Cardiac fibroblast (primary cell): ENCODE results near the gene GAR1.
"Not testable (repeated sequence)": the region's sequence is repeated elsewhere in the genome, so short reads cannot be mapped to it uniquely, and the experiment has no call there.

Experiments
- DNase-seq, 2 donors: peaks; one replicate each; pipeline versions ENCODE4 v3.0.0 to v3.0.0-alpha.2; 2010; ENCODE audit warnings: low read depth in 2 of 2
- H3K4me3 ChIP-seq, 2 donors: replicated peaks in 1 of 2; 1 replicate in 1 of 2; 2 replicates in 1 of 2; pipeline ENCODE4 v1.5.1; 2011; ENCODE audit warnings: low read depth in 2 of 2, low read length in 2 of 2, mild to moderate bottlenecking in 2 of 2, moderate library complexity in 1 of 2
- TF ChIP-seq, protein P1 (sequence below): IDR thresholded peaks from one replicate; pipeline ENCODE4 v1.5.1; 2011; ENCODE audit warnings: low read depth, mild to moderate bottlenecking, low read length, inconsistent platforms

GAR1 gene

GRCh38 chr4:109836985-109837384 lies 21.4 kb downstream of the GAR1 start:
- H3K4me3 ChIP-seq: no peak overlapping the region
- TF ChIP-seq, protein P1, sequence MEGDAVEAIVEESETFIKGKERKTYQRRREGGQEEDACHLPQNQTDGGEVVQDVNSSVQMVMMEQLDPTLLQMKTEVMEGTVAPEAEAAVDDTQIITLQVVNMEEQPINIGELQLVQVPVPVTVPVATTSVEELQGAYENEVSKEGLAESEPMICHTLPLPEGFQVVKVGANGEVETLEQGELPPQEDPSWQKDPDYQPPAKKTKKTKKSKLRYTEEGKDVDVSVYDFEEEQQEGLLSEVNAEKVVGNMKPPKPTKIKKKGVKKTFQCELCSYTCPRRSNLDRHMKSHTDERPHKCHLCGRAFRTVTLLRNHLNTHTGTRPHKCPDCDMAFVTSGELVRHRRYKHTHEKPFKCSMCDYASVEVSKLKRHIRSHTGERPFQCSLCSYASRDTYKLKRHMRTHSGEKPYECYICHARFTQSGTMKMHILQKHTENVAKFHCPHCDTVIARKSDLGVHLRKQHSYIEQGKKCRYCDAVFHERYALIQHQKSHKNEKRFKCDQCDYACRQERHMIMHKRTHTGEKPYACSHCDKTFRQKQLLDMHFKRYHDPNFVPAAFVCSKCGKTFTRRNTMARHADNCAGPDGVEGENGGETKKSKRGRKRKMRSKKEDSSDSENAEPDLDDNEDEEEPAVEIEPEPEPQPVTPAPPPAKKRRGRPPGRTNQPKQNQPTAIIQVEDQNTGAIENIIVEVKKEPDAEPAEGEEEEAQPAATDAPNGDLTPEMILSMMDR: no peak
- DNase-seq: no peak

GRCh38 chr4:109846395-109847098 lies 31.0 kb downstream of the GAR1 start:
- peak in 1 of 2 donors; percentile 12 for DNase-seq
- H3K4me3 ChIP-seq: no peak overlapping the region
- TF ChIP-seq, protein P1: no peak

GRCh38 chr4:109847896-109848442 lies 32.4 kb downstream of the GAR1 start, which contains the start of gene LRIT3:
Gene LRIT3 (plus strand): TSS chr4:109848107. CDS start chr4:109848202, 95 bp downstream.
- H3K4me3 ChIP-seq: no peak within 1 kb of the TSS
- TF ChIP-seq, protein P1: no peak
- no peak for DNase-seq

DNA sequence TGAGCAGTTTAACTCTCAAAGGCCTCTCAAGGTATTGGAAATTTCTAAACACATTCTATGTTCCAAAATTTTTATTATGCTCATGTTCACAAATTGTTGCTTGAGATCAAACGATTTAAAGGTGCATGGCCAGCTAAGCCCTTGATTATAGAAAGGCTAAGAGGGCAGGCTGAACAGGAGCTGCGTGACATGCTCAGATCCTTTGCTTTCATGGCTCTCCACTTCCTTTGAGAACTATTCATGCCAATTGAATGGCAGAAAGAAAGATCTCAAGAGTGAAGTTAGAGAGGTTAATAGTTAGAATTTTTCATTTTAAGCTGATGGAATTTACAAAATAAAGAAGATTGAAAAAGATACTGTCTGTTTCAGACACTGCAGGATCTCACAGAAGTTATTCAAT lies 32.9 kb downstream of the GAR1 start:
- TF ChIP-seq, protein P1: no peak
- no peak overlapping the region for H3K4me3 ChIP-seq
- no peak for DNase-seq

DNA sequence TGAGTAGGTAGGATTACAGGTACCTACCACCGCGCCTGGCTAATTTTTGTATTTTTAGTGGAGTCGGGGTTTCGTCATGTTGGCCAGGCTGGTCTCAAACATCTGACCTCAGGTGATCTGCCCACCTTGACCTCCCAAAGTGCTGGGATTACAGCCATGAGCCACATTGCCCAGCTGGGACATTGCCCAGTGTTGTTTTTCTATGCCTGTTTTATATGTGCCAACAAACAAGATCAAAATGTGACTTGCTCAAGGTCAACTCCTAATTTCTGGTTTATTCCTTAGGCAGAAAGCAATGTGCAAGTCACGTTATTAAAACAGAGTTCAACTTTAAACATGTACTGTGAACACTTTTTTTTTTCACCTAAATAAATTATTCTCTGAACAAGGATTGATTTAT lies 35.0 kb downstream of the GAR1 start:
- no peak for DNase-seq
- H3K4me3 ChIP-seq: no peak overlapping the region
- TF ChIP-seq, protein P1: no peak

DNA sequence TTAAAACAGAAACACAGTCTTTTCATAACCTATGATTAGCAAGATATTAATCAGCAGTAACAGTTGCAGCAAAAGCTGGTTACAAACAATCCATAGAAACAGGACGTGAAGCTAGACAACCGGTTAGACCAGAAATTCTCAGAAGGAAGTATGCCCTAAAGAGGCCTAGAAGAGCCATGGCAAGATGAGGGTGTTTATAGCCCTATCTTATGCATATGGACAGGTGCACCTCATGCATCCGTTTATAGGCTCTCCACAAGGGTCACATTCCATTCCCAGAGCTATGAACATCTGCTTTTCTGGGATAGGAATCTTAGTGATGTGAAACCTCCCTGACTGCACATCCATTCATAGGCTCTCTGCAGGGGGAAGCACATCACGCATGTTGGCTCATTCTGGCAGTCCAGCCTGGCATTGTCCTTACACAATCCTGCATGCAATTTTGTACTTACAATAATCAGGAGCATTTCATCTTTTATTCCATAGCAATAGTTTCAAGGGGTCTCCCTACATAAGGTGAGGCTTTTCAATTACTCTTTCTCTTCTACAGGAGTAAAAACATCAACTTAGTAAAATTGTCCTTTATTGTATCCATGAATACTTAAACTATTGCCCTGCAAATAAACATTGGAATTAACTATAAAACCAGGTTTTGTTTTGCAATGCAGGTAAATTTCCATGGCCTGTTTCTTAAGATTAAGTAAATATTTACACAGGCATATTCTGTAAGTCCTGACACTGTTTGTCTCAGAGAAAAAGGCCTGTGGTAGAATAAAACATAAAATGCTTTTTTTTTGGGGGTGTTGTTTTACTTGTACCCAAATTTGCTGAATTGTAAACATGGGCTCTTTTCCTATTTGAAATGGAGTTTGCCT lies 44.1 kb downstream of the GAR1 start:
- not testable (repeated sequence) for DNase-seq, H3K4me3 ChIP-seq

DNA sequence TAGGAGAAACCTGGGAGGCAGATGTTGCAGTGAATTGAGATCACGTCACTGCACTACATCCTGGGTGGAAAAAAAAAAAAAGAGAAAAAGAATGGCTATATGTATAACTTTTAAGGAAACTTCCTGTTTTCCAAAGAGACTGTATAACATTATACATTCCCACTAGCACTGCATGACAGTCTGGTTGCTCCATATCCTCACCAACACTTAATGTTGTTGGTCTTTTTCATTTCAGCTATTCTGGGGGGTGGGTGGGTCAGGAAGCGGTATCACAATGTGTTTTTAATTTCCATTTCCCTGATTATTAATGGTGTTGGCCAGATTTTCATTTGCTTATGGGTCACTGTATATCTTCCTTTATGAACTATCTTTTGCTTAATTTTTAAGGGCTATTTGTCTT lies 45.7 kb downstream of the GAR1 start:
- TF ChIP-seq, protein P1: no peak
- DNase-seq: no peak
- H3K4me3 ChIP-seq: no peak overlapping the region
